Keratinocyte (primary cell): ENCODE data around the gene TOM1L2.

ENCODE experiments used
- EZH2 ChIP-seq: IDR thresholded peaks from one replicate; pipeline ENCODE4 v1.6.1; 2012; ENCODE audit warnings: inconsistent platforms, mild to moderate bottlenecking, low read length, moderate library complexity
- TF ChIP-seq, protein P1 (sequence below), 3 experiments: IDR thresholded peaks in 1 of 3; conservative IDR thresholded peaks in 1 of 3; optimal IDR thresholded peaks in 1 of 3; 2 replicates in 2 of 3; 3 replicates in 1 of 3; pipeline versions ENCODE3 to v1.5.1; 2011; ENCODE audit warnings: low read length in 3 of 3, mild to moderate bottlenecking in 3 of 3, moderate library complexity in 2 of 3, control low read depth in 1 of 3, inconsistent platforms in 1 of 3; ENCODE audit not compliant: insufficient read depth in 2 of 3; ENCODE audit errors: extremely low read depth in 1 of 3

GRCh38 chr17:17993852-17994251 is 21.7 kb upstream of the TOM1L2 start:
- TF ChIP-seq, protein P1, sequence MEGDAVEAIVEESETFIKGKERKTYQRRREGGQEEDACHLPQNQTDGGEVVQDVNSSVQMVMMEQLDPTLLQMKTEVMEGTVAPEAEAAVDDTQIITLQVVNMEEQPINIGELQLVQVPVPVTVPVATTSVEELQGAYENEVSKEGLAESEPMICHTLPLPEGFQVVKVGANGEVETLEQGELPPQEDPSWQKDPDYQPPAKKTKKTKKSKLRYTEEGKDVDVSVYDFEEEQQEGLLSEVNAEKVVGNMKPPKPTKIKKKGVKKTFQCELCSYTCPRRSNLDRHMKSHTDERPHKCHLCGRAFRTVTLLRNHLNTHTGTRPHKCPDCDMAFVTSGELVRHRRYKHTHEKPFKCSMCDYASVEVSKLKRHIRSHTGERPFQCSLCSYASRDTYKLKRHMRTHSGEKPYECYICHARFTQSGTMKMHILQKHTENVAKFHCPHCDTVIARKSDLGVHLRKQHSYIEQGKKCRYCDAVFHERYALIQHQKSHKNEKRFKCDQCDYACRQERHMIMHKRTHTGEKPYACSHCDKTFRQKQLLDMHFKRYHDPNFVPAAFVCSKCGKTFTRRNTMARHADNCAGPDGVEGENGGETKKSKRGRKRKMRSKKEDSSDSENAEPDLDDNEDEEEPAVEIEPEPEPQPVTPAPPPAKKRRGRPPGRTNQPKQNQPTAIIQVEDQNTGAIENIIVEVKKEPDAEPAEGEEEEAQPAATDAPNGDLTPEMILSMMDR (optimal IDR thresholded peaks at IDR 0.05 in 1 of 3, IDR thresholded peaks at IDR 0.05 in 1 of 3, conservative IDR thresholded peaks at IDR 0.05 in 1 of 3; ENCODE audit: extremely low read depth in 1 of 3, insufficient read depth in 2 of 3, low read length in 3 of 3) = no peak
- TF ChIP-seq EZH2 = no peak
